HG03280 (cell line): ENCODE results near the gene BTBD6.
"Not testable (repeated sequence)": the region's sequence is repeated elsewhere in the genome, so short reads cannot be mapped to it uniquely, and the experiment has no call there.

Experiments used
- ATAC-seq: cut with Tn5 transposase; IDR thresholded peaks from one replicate; pipeline ENCODE4 v1.9.1; 2021; ENCODE audit warnings: mild to moderate bottlenecking, moderate library complexity; ENCODE audit not compliant: unreplicated experiment

The BTBD6 gene

DNA sequence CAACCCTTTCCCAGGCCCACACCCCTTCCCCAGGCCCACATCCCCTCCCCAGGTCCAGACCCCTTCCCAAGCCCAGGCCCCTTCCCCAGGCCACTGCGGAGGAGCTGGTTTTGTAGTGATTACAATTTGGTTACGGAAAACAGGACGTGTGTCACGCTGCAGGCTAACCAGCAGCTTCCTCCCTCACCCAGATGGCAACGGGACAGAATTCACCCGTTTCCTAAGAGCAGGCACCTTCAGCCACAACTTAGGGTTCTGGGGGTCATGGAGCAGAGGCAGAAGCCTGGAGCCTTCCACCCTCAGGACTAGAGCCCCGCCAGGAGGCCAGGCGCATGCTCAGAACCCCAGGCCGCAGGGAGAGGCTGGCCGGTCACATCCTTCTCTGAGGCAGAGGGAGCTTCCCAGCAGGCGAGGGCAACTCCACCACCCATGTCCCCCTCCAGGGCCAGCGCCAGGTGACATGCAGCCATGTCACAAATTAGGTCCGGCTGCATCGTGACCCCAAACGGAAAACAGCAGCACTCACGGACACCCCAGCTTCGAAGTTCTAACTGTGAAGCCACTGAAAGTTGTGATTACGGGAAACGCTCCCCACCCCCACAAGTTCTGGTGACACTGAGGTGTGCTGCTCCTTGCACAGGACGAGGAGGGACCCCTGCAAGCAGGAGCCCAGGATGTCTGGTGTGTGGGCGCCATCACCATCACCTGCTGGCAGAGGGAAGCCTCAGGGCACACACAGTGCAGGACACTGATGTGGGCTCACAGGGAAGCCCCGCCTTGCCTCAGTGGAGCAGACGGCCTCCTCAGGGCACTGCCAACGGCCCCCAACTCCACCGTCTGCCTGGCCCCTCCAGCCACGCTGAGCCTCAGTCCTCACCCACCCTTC, 44.7 kb downstream of the BTBD6 start:
- ATAC-seq, result no peak

DNA sequence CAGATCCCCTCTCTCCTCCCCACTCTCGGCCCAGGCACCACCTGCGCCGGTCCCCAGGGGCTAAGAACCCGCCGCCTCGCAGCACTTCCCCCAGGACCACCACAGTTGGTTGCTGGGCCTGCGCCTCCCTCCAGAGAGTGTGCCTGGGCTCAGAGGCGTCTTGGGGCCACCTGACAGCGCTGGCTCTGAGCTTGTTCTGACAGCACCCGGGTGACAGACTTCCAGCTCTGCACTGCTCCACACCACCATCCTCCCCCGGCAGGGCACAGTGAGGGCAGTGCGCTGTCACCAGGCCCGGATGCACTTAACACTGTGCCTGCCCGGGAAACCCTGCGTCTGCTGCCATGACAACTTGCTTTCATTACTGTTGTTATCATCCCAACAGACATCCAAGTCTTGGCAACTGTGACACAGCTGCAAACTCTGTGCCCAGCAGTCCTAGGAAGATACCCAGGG, 45.8 kb downstream of the BTBD6 start:
- ATAC-seq, result no peak

DNA sequence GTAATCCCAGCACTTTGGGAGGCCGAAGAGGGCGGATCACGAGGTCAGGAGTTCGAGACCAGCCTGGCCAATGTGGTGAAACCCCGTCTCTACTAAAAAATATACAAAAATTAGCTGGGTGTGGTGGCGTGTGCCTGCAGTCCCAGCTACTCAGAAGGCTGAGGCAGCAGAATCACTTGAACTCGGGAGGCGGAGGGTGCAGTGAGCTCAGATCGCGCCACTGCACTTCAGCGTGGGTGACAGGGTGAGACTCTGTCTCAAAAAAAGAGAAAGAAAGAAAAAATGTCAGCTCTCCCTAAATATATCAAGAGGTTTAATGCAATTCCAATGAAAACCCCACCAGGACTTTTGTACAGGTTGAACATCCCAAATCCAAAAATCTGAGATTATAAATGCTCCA, 49.0 kb downstream of the BTBD6 start:
- ATAC-seq, result not testable (repeated sequence)

DNA sequence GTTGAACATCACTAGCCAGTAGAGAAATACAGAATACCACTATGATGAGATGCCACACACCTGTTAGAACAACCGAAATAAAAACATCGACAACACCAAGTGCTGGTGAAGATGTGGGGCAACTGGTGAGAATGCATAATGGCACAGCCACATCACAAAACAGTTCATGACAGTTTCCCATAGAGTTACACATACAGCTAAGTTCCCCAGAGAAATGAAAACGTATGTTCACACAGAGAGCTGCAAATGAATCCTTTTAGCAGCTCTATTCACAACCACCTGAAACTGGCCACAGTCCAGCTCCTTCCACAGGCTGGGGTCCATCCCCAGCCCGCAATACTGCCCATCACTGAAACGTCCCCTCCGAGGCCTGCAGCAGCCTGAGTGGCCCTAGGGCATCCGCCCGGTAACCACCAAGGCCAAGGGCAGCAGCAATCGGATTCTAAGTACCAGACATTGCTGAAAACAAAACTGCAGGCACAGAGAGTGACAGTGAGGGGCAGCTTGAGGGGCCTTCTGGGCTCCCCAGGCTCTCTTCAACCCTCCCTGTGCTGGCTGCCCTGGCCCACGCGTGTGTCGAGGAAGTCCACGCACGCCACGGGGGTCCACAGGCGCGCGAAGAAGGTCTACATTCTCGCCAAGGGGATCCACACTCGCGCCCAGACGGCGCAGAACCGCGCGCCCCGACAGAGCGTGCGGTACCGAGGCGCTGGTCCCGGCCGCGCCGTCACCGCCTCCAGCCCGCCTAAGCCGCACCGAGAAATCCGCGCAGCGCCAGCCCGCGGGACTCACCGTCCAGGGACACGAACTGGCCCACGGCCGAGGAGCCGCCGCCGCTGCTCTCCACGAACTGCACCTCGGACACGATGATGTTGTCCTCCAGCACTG, 51.6 kb downstream of the BTBD6 start:
- peak; percentile 15 for ATAC-seq
